WTC11 (cell line): ENCODE data around the gene NRXN3. TPM values are rescaled to one million over a fixed set of nuclear protein-coding genes. Genes with fewer than 3 reads are reported as not detected.

ENCODE experiments used
- ATAC-seq: fragments of 200-7000 bp; cut with Tn5 transposase; 2 replicates; pipeline ENCODE4 v1.10.0; 2021; ENCODE audit warnings: mild to moderate bottlenecking, moderate library complexity
- CTCF ChIA-PET: fragments of 300-600 bp; sonication (Branson Sonifier 250); formaldehyde crosslinking; loops from one replicate; lab custom pipeline; 2021; ENCODE audit warnings: antibody characterized with exemption; lab: Charles Lee
- POLR2A ChIA-PET: fragments of 350-600 bp; sonication (Branson Sonifier 250); formaldehyde crosslinking; loops from one replicate; lab custom pipeline; 2021; ENCODE audit warnings: antibody characterized with exemption; lab: Charles Lee
- DNase-seq: peaks from one replicate; pipeline ENCODE4 v3.0.0; 2021; ENCODE audit warnings: low spot score
- H3K27ac Mint-ChIP-seq: 2 replicates; pipeline ENCODE4 v1.8.0; 2021; ENCODE audit warnings: mixed read lengths
- H3K27me3 Mint-ChIP-seq: 2 replicates; pipeline ENCODE4 v1.8.0; 2021; ENCODE audit warnings: low read depth, mild to moderate bottlenecking, moderate library complexity, mixed read lengths
- H3K36me3 Mint-ChIP-seq: 2 replicates; pipeline ENCODE4 v1.8.0; 2021; ENCODE audit warnings: mixed read lengths
- H3K4me1 Mint-ChIP-seq: 2 replicates; pipeline ENCODE4 v1.8.0; 2022; ENCODE audit warnings: mixed read lengths
- H3K4me3 Mint-ChIP-seq: 2 replicates; pipeline ENCODE4 v1.8.0; 2021; ENCODE audit warnings: mild to moderate bottlenecking, moderate library complexity, mixed read lengths
- H3K9me3 Mint-ChIP-seq: 2 replicates; pipeline ENCODE4 v1.8.0; 2021; ENCODE audit warnings: mixed read lengths
- AFF4 ChIP-seq: sonication (generic); formaldehyde crosslinking; IDR thresholded peaks from 2 replicates; pipeline ENCODE4 v1.8.1; 2023; ENCODE audit warnings: mild to moderate bottlenecking, missing genetic modification reagents, borderline replicate concordance
- ATF1 ChIP-seq: sonication (generic); formaldehyde crosslinking; IDR thresholded peaks from 2 replicates; pipeline ENCODE4 v1.8.1; 2023; ENCODE audit warnings: mild to moderate bottlenecking, moderate library complexity, missing genetic modification reagents
- E2F1 ChIP-seq: sonication (generic); formaldehyde crosslinking; IDR thresholded peaks from 2 replicates; pipeline ENCODE4 v1.8.0; 2022; ENCODE audit warnings: mild to moderate bottlenecking, missing genetic modification reagents
- FOXJ3 ChIP-seq: sonication (generic); formaldehyde crosslinking; IDR thresholded peaks from 2 replicates; pipeline ENCODE4 v1.9.0; 2021; ENCODE audit warnings: missing genetic modification reagents, mild to moderate bottlenecking, borderline replicate concordance
- GABPB1 ChIP-seq: sonication (generic); formaldehyde crosslinking; IDR thresholded peaks from 2 replicates; pipeline ENCODE4 v1.8.1; 2023; ENCODE audit warnings: mild to moderate bottlenecking, missing genetic modification reagents
- GTF2I ChIP-seq: fragments of 250-450 bp; sonication (Bioruptor Pico); conservative IDR thresholded peaks from 2 replicates; pipeline ENCODE4 v1.4.0; 2021; ENCODE audit warnings: mild to moderate bottlenecking
- MAX ChIP-seq: sonication (generic); formaldehyde crosslinking; IDR thresholded peaks from 2 replicates; pipeline ENCODE4 v1.8.0; 2022; ENCODE audit warnings: mild to moderate bottlenecking, missing genetic modification reagents
- NFATC4 ChIP-seq: fragments of 250-450 bp; sonication (Bioruptor Pico); IDR thresholded peaks from 2 replicates; pipeline ENCODE4 v1.9.0; 2021; ENCODE audit warnings: mild to moderate bottlenecking
- NR1H2 ChIP-seq: sonication (generic); formaldehyde crosslinking; IDR thresholded peaks from 2 replicates; pipeline ENCODE4 v1.9.0; 2021; ENCODE audit warnings: mild to moderate bottlenecking, moderate library complexity, missing genetic modification reagents
- PRDM15 ChIP-seq: sonication (generic); formaldehyde crosslinking; IDR thresholded peaks from 2 replicates; pipeline ENCODE4 v1.8.0; 2022; ENCODE audit warnings: missing genetic modification reagents
- RELA ChIP-seq: sonication (generic); formaldehyde crosslinking; IDR thresholded peaks from 2 replicates; pipeline ENCODE4 v1.8.1; 2022; ENCODE audit warnings: missing genetic modification reagents, mild to moderate bottlenecking, borderline replicate concordance
- SMAD3 ChIP-seq: sonication (generic); formaldehyde crosslinking; IDR thresholded peaks from 2 replicates; pipeline ENCODE4 v1.8.0; 2022; ENCODE audit warnings: missing genetic modification reagents, mild to moderate bottlenecking, borderline replicate concordance
- TEAD4 ChIP-seq: sonication (generic); formaldehyde crosslinking; IDR thresholded peaks from 2 replicates; pipeline ENCODE4 v1.8.0; 2022; ENCODE audit warnings: mild to moderate bottlenecking, missing genetic modification reagents
- USF1 ChIP-seq: sonication (generic); formaldehyde crosslinking; IDR thresholded peaks from 2 replicates; pipeline ENCODE4 v1.8.0; 2022; ENCODE audit warnings: mild to moderate bottlenecking, missing genetic modification reagents
- ZNF263 ChIP-seq: sonication (generic); formaldehyde crosslinking; IDR thresholded peaks from 2 replicates; pipeline ENCODE4 v1.8.1; 2022; ENCODE audit warnings: low read depth, mild to moderate bottlenecking, moderate library complexity, missing genetic modification reagents
- ZNF423 ChIP-seq: fragments of 250-450 bp; sonication (Bioruptor Pico); IDR thresholded peaks from 2 replicates; pipeline ENCODE4 v2.1.2; 2022; ENCODE audit warnings: mild to moderate bottlenecking, moderate library complexity
- ZNF532 ChIP-seq: fragments of 250-450 bp; sonication (Bioruptor Pico); IDR thresholded peaks from 2 replicates; pipeline ENCODE4 v1.9.0; 2021; ENCODE audit warnings: mild to moderate bottlenecking, borderline replicate concordance
- ZNF671 ChIP-seq: fragments of 250-450 bp; sonication (Bioruptor Pico); IDR thresholded peaks from 2 replicates; pipeline ENCODE4 v1.8.0; 2021; ENCODE audit warnings: mild to moderate bottlenecking
- total RNA-seq: library from RNA; stranded (reverse); gene quantifications from 3 replicates; pipeline ENCODE4 v1.2.3, GENCODE V29; 2021

The NRXN3 gene
- total RNA-seq, 1 experiment from 2014 or later = 3.0 TPM

- H3K27ac Mint-ChIP-seq = no peak overlapping the region
- no peaks in the 10 kb centered on the region; the same call in 1 of the 2 replicates for H3K27me3 Mint-ChIP-seq
- DNase-seq (no peak), ATAC-seq (no peak)
- H3K9me3 Mint-ChIP-seq = no peaks in the 10 kb centered on the region
- TF ChIP-seq MAX = no peak
- no peak for TF ChIP-seq TEAD4 (CRISPR knock-in tag)
- no peak for TF ChIP-seq SMAD3 (CRISPR knock-in tag)
- no peak for TF ChIP-seq E2F1 (CRISPR knock-in tag)
- TF ChIP-seq PRDM15 (CRISPR knock-in tag) = no peak
- TF ChIP-seq NR1H2 (CRISPR knock-in tag) = no peak
- no peak for TF ChIP-seq GABPB1
- no peak for TF ChIP-seq ZNF671 (CRISPR knock-in tag)
- TF ChIP-seq NFATC4 (CRISPR knock-in tag) = no peak
- TF ChIP-seq ZNF263 (CRISPR knock-in tag) = no peak
- no peak for TF ChIP-seq ZNF532 (CRISPR knock-in tag)
- TF ChIP-seq ZNF423 (CRISPR knock-in tag) = no peak
- TF ChIP-seq AFF4 (CRISPR knock-in tag) = no peak
- TF ChIP-seq USF1 (CRISPR knock-in tag) = no peak
- TF ChIP-seq FOXJ3 (CRISPR knock-in tag) = no peak
- no peak for TF ChIP-seq RELA
- TF ChIP-seq ATF1 (CRISPR knock-in tag) = no peak
- TF ChIP-seq GTF2I (CRISPR knock-in tag) = no peak
- no peaks in the 10 kb centered on the region for H3K36me3 Mint-ChIP-seq
- no peak overlapping the region for H3K4me3 Mint-ChIP-seq
- H3K4me1 Mint-ChIP-seq = peaks cover 26% of the 10 kb centered on the region
- ChIA-PET CTCF (interaction anchor here (2.1 kb wide), 1 partner anchor 140 kb away, joined by 4 read pairs; no protein-coding TSS in a partner anchor), POLR2A (no interaction called here)
Observed at GRCh38 chr14:78162202-78162601, 8.0 kb upstream of the NRXN3 start.
